Measurements from ENCODE around the gene PDE3B.

Gene PDE3B

DNA sequence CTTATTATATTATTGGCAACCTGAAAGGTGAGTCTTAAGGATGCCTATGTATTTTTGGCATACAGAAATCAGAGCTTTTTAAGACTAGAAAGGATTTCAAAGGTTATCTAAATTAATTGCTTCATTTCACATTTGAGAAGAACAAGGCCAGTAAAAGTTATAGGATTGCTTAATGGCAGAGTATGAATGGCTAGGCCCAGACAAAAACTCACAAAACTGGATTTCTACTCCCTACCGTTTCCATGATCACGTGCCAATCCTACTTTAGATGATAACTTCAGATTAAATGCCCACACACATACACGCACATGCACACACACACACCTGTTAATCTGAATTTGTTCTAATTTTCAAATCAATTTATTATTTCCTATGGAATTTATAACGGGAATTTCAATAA is 1.8 kb upstream of the PDE3B start:
- H3K4me3 ChIP-seq (ENCODE audit: low read length): no peak overlapping the region
- DNase-seq (ENCODE audit: low read depth): no peak
- TF ChIP-seq, protein P1, sequence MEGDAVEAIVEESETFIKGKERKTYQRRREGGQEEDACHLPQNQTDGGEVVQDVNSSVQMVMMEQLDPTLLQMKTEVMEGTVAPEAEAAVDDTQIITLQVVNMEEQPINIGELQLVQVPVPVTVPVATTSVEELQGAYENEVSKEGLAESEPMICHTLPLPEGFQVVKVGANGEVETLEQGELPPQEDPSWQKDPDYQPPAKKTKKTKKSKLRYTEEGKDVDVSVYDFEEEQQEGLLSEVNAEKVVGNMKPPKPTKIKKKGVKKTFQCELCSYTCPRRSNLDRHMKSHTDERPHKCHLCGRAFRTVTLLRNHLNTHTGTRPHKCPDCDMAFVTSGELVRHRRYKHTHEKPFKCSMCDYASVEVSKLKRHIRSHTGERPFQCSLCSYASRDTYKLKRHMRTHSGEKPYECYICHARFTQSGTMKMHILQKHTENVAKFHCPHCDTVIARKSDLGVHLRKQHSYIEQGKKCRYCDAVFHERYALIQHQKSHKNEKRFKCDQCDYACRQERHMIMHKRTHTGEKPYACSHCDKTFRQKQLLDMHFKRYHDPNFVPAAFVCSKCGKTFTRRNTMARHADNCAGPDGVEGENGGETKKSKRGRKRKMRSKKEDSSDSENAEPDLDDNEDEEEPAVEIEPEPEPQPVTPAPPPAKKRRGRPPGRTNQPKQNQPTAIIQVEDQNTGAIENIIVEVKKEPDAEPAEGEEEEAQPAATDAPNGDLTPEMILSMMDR (IDR thresholded peaks at IDR 0.05; ENCODE audit: insufficient read depth, low read depth, low read length, missing control alignments): no peak

DNA sequence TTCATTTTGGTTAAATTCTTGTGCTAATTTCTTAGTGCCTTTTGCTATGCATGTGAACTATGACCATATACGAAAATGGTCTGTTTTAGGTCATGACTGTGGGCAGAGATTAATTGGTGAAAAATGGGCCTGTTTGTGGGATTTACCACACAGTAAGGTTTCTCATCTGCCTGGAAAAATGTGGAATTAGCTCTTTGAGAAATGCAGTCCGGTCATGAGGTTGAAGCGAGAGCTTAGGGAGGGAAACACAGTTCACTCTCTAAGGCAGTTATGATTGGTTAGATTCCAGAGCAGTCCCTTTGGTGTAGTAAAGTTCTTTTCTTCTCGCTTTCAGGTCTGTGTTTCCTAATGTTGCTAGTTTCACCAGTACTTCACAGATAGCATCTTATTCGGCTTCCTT is 1.2 kb upstream of the PDE3B start:
- no peak for DNase-seq (ENCODE audit: low read depth)
- TF ChIP-seq, protein P1 (IDR thresholded peaks at IDR 0.05; ENCODE audit: insufficient read depth, low read depth, low read length, missing control alignments): no peak
- no peak overlapping the region for H3K4me3 ChIP-seq (ENCODE audit: low read length)

DNA sequence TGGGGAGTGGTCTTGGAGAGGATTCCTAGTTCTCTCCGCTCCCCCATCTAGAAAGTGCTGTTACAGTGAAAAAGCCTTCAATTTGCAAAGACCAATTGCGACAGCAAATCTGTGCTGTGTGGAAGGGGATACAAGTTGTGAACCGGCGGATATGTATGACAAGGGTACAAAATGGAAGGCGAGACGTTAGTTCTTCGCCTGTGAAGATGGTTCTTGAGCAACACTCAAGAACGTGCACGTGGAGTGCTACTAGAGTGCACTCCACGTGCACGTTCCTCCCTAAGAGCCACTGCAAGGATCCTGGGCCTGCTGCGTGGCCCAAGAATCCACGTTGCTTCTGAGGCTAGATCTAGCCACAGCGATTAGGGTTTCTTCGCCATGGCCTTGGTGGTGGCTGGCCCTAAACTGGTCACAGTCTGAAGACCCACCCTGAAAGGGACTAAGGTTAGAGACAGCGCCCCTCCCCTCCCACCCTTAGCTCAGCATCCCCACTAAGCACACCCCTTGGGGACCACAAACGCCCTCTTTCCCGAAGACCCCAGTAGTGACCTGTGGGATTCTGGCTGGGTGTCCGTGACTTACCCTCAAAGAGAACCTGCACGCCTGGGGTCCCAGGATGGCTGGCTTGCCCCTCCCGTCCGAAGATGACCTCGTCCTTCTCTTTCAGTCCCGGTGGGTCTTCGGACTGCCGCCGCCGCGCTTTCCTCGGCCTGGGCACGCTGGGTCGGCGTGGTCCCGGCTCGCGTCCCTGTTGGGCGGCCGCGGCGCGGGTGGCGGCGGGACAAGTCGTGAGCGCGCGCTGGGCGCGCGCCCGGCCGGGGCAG is 519 bp upstream of the PDE3B start:
- peak overlapping the region; percentile 52 for H3K4me3 ChIP-seq (ENCODE audit: low read length)
- TF ChIP-seq, protein P1 (IDR thresholded peaks at IDR 0.05; ENCODE audit: insufficient read depth, low read depth, low read length, missing control alignments): no peak
- no peak for DNase-seq (ENCODE audit: low read depth)

DNA sequence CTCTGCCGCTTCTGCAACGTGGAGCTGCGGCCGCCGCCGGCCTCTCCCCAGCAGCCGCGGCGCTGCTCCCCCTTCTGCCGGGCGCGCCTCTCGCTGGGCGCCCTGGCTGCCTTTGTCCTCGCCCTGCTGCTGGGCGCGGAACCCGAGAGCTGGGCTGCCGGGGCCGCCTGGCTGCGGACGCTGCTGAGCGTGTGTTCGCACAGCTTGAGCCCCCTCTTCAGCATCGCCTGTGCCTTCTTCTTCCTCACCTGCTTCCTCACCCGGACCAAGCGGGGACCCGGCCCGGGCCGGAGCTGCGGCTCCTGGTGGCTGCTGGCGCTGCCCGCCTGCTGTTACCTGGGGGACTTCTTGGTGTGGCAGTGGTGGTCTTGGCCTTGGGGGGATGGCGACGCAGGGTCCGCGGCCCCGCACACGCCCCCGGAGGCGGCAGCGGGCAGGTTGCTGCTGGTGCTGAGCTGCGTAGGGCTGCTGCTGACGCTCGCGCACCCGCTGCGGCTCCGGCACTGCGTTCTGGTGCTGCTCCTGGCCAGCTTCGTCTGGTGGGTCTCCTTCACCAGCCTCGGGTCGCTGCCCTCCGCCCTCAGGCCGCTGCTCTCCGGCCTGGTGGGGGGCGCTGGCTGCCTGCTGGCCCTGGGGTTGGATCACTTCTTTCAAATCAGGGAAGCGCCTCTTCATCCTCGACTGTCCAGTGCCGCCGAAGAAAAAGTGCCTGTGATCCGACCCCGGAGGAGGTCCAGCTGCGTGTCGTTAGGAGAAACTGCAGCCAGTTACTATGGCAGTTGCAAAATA is 816 bp downstream of the PDE3B start:
- H3K4me3 ChIP-seq (ENCODE audit: low read length): peak overlapping the region; percentile 52
- DNase-seq (ENCODE audit: low read depth): peak; percentile 39
- TF ChIP-seq, protein P1 (IDR thresholded peaks at IDR 0.05; ENCODE audit: insufficient read depth, low read depth, low read length, missing control alignments): no peak

DNA sequence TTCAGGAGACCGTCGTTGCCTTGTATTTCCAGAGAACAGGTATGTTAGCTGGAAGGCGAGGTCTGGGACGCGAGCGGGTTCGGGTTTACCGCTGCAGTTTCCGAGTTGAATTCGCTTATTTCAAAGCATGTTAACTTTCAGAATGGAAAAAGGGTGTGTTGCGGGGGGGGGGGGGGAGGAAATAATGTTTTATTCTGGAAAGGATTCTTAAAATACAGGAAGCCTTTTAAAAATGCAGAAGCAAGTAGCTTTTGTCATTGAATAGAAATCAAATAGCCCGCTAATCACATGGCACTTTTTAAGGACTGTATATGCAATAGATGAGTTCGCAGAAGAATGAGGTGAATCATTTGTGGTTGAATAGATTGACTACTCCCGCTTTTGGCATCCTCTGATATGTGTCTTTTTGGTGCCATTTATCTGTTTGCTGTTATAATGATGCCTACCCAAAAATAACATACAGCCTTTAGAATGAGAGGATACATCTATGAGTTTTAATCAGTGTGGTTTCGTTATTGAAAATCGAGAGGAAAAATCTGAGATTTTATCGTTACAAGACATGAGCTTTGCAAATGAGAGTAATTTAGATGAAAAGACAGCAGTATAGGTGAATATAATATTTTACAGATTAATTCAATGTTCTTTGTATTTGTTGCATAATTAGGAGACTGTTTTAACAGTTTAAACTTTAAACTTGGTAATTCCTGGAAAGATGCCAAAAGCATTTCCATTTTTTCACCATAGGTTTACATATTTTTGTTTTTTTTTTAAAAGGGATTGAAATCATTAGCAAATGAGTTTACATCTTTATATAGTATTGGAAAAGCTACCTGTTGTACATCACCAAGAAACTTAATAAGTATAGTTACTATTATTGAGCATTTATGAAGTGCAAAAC is 1.7 kb downstream of the PDE3B start:
- TF ChIP-seq, protein P1 (IDR thresholded peaks at IDR 0.05; ENCODE audit: insufficient read depth, low read depth, low read length, missing control alignments): no peak
- DNase-seq (ENCODE audit: low read depth): peak; percentile 47
- H3K4me3 ChIP-seq (ENCODE audit: low read length): peak overlapping the region; percentile 52

DNA sequence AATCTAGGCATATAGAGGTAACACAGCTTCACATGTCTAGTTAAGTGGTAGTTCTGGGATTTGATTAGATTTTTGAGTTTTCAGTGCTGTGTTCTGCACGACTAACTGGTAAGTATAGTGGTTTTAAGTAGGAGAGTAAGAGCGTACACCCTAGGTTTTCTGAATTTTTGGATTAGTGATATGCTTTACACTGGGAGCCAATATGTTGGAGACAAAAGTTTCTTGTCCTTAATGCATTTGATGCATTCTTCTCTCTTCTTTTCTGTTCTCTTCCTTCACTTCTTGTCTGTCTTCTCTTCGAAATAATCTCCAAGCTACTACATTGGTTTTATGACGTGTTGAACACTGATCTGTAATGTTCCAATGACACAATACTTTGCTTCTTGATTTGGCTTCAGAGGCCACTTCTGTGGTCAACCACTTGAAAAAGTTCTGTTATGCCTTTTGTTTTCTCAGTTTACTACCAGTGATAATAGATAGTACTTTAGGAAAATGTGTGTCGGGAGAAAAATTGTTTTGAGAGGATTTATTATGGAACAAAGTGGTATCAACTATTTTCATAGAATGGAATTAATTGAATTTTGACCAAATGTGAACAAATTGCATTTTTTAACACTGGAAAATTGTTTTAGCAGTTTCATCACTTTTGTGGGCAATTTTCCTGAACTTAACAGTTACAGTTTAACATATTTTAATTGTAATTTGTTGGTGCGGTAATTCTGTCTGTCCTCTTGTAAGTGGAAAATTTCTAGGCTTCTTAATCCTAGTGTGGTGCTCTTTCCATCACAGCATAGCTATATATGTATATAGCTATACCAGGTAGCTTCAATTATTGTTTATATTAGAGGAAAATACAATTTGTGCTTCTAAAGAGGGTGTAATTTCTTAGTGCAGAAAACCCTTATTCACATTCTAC is 2.6 kb downstream of the PDE3B start:
- TF ChIP-seq, protein P1 (IDR thresholded peaks at IDR 0.05; ENCODE audit: insufficient read depth, low read depth, low read length, missing control alignments): no peak

More for the DNA sequence above, 2.6 kb downstream of the PDE3B start:
- no peak overlapping the region for H3K4me3 ChIP-seq (ENCODE audit: low read length)
- DNase-seq (ENCODE audit: low read depth): no peak

All from epithelial cell of esophagus (primary cell).